Osteoblast (primary cell): ENCODE results near the gene CXCL6. TPM values are rescaled to one million over a fixed set of nuclear protein-coding genes. Genes with fewer than 3 reads are reported as not detected.
A peak's percentile ranks its signal among the peaks of the same experiment; 100 is the strongest.

Source experiments
- DNase-seq: peaks from one replicate; pipeline ENCODE4 v3.0.0; 2011; ENCODE audit warnings: low spot score, mixed read lengths; ENCODE audit not compliant: insufficient read length; ENCODE audit errors: missing footprints
- H2AFZ ChIP-seq: 2 replicates; pipeline ENCODE4 v1.6.0; 2011; ENCODE audit warnings: mild to moderate bottlenecking, low read length
- H3K27ac ChIP-seq: 2 replicates; pipeline ENCODE4 v1.5.1; 2011; ENCODE audit warnings: mild to moderate bottlenecking, low read depth, low read length, moderate library complexity
- H3K27me3 ChIP-seq: 2 replicates; pipeline ENCODE4 v1.6.0; 2012; ENCODE audit warnings: mild to moderate bottlenecking, control low read depth, inconsistent platforms, low read length, moderate library complexity; ENCODE audit not compliant: insufficient read depth
- H3K36me3 ChIP-seq: 2 replicates; pipeline ENCODE4 v1.5.1; 2011; ENCODE audit warnings: mild to moderate bottlenecking, low read length, control low read depth, moderate library complexity; ENCODE audit not compliant: insufficient read depth
- H3K4me1 ChIP-seq: 2 replicates; pipeline ENCODE4 v1.5.1; 2011; ENCODE audit warnings: mild to moderate bottlenecking, low read length, control low read depth, moderate library complexity; ENCODE audit not compliant: insufficient read depth
- H3K4me2 ChIP-seq: 2 replicates; pipeline ENCODE4 v1.6.0; 2011; ENCODE audit warnings: mild to moderate bottlenecking, low read length; ENCODE audit not compliant: insufficient read depth
- H3K4me3 ChIP-seq: fragments of 200-600 bp; sonication (generic); 3 replicates; pipeline ENCODE4 v1.5.1; 2012; ENCODE audit warnings: mild to moderate bottlenecking, low read length, inconsistent platforms; ENCODE audit not compliant: insufficient read depth
- H3K79me2 ChIP-seq: 2 replicates; pipeline ENCODE4 v1.6.0; 2012; ENCODE audit warnings: mild to moderate bottlenecking, low read length, control low read depth, inconsistent platforms; ENCODE audit not compliant: insufficient read depth
- H3K9me3 ChIP-seq: 2 replicates; pipeline ENCODE4 v1.5.1; 2011; ENCODE audit warnings: low read depth, low read length, control low read depth
- H4K20me1 ChIP-seq: 2 replicates; pipeline ENCODE4 v1.6.0; 2012; ENCODE audit warnings: mild to moderate bottlenecking, low read length, control low read depth; ENCODE audit not compliant: insufficient read depth
- total RNA-seq: library from RNA; depleted of rRNA; stranded (reverse); fragments of >200 nt; gene quantifications from 2 replicates; pipeline ENCODE4 v1.2.3, GENCODE V29; 2012
- TF ChIP-seq, protein P1 (sequence below): IDR thresholded peaks from 2 replicates; pipeline ENCODE4 v1.5.1; 2011; ENCODE audit warnings: mild to moderate bottlenecking, low read depth, low read length, moderate library complexity; ENCODE audit errors: extremely low read depth

The CXCL6 gene
- total RNA-seq, 1 donor: 1.1 TPM

DNA sequence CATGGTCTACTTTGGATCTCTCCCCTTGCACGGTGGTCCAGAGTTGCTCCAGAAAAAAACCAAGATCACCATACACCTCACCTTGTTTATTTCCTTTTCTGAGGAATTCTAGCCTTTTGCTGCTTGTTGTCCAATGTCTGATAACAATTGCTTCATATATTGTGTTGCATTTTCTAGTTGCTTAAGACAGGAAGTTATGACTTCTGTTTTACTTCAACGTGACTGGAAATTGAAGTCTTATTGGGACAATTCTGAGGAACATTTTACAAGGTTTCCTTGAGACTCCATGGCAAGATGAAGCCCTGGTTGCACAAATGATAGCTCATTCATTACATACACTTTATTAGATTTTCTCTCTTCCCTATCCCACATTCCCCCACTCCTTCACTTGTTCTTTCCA is 37.9 kb downstream of the CXCL6 start:
- Histone ChIP-seq H4K20me1 (no peaks in the 10 kb centered on the region), H3K36me3 (no peaks in the 10 kb centered on the region), H3K4me3 (no peak overlapping the region), H3K4me1 (peaks cover 7% of the 10 kb centered on the region), H3K27ac (no peak overlapping the region), H3K27me3 (no peaks in the 10 kb centered on the region), H3K4me2 (no peak overlapping the region), H3K79me2 (no peaks in the 10 kb centered on the region), H2AFZ (no peak overlapping the region), H3K9me3 (no peaks in the 10 kb centered on the region)
- DNase-seq: no peak
- TF ChIP-seq, protein P1, sequence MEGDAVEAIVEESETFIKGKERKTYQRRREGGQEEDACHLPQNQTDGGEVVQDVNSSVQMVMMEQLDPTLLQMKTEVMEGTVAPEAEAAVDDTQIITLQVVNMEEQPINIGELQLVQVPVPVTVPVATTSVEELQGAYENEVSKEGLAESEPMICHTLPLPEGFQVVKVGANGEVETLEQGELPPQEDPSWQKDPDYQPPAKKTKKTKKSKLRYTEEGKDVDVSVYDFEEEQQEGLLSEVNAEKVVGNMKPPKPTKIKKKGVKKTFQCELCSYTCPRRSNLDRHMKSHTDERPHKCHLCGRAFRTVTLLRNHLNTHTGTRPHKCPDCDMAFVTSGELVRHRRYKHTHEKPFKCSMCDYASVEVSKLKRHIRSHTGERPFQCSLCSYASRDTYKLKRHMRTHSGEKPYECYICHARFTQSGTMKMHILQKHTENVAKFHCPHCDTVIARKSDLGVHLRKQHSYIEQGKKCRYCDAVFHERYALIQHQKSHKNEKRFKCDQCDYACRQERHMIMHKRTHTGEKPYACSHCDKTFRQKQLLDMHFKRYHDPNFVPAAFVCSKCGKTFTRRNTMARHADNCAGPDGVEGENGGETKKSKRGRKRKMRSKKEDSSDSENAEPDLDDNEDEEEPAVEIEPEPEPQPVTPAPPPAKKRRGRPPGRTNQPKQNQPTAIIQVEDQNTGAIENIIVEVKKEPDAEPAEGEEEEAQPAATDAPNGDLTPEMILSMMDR: no peak

DNA sequence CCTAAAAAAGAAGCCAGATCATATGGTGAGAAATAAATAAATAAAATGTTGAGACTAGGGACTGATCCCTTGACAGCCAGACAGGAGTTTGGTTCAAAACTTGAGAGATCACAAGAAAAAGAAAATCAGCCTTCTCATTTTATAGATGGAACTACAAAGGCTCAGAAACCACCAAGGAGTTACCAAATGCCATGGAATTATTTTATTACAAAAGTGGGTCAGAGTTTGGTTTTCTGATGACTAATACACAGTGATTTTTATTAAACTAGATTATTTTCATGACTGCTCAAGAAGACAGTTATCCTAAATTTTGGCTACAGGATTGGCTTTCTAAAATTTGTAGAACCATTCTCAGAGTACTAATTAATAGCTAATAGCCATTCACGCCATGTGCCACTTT is 38.9 kb downstream of the CXCL6 start:
- TF ChIP-seq, protein P1: no peak
- Histone ChIP-seq H3K4me3 (no peak overlapping the region), H4K20me1 (no peaks in the 10 kb centered on the region), H2AFZ (no peak overlapping the region), H3K27ac (no peak overlapping the region), H3K27me3 (no peaks in the 10 kb centered on the region), H3K9me3 (no peaks in the 10 kb centered on the region), H3K4me1 (no peaks in the 10 kb centered on the region), H3K4me2 (no peak overlapping the region), H3K36me3 (no peaks in the 10 kb centered on the region), H3K79me2 (no peaks in the 10 kb centered on the region)
- DNase-seq: no peak

DNA sequence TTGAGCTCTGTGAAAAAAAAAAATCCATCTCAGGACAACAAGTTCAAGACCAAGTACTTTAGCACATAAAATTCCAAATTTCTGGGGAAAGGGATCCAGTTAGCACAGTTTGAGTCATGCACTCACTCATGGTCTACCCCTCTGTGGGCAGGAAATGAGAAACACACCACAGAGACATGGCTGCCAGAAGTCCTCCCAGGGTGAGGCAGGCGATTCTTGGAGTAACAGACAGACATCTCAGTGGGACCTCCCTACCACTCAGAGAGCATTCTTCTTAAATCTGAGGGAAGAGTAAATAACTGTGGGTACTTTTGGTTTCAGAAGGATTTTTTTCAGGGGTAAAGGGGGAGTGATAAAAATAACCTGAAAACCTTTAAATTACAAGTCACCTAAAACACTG is 46.8 kb downstream of the CXCL6 start:
- TF ChIP-seq, protein P1: no peak
- H3K9me3 ChIP-seq: no peaks in the 10 kb centered on the region
- H3K4me3 ChIP-seq: no peak overlapping the region
- H3K36me3 ChIP-seq: no peaks in the 10 kb centered on the region
- no peak overlapping the region for H2AFZ ChIP-seq
- H3K27me3 ChIP-seq: no peaks in the 10 kb centered on the region
- peak overlapping the region; percentile 1 for H3K27ac ChIP-seq
- no peaks in the 10 kb centered on the region for H4K20me1 ChIP-seq
- no peak for DNase-seq
- peaks cover 21% of the 10 kb centered on the region for H3K4me1 ChIP-seq
- no peaks in the 10 kb centered on the region for H3K79me2 ChIP-seq
- H3K4me2 ChIP-seq: peak overlapping the region; percentile 40

DNA sequence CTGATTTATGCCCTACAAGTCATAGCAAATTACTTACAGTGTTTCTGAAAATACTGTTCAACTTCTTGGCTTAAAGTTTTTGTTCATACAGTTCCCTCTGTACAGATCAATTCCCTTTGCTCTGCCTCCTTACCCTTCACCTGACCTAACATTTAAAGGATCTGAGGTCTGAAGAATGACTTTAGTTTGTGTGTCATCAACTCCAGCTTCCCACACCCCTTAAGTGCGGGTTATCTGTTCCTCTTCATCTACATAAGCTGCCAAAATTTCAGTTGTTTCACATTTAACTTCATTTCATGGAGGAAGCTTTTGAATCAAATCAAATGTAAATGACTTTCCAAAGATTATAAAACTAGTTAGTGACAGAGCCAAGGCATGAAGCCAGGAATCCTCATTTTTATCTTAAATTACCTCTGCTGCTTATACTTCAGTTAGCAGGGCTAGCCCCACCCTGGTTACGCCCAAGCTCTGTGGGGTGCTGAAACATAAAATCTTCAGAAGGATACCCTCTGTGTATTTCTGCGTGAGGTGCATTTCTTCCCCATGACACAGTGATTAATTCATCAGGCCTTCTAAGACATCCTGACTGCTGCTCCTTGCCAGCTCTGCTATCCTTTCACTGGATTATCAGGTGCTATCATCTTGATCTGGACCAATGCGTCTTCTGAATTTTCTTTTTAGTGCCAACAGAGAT is 49.2 kb downstream of the CXCL6 start:
- Histone ChIP-seq H3K4me2 (no peak overlapping the region), H3K9me3 (no peaks in the 10 kb centered on the region), H3K36me3 (no peaks in the 10 kb centered on the region), H2AFZ (no peak overlapping the region), H3K4me3 (no peak overlapping the region), H3K4me1 (peaks cover 21% of the 10 kb centered on the region), H3K79me2 (no peaks in the 10 kb centered on the region), H4K20me1 (no peaks in the 10 kb centered on the region), H3K27ac (no peak overlapping the region), H3K27me3 (no peaks in the 10 kb centered on the region)
- TF ChIP-seq, protein P1: no peak
- no peak for DNase-seq

Other genes starting within 250 kb of the CXCL6 start
- not detected in 2 replicates for gene RASSF6, start 216.2 kb upstream of the CXCL6 start, total RNA-seq
- gene CXCL8, start 96.1 kb upstream of the CXCL6 start, total RNA-seq: 1.5 and 5.8 TPM in 2 replicates
- not detected in 2 replicates for gene PF4V1, start 16.6 kb downstream of the CXCL6 start, total RNA-seq
- 0.29 and 4.7 TPM in 2 replicates for gene CXCL1, start 32.7 kb downstream of the CXCL6 start, total RNA-seq
- gene PF4, start 145.3 kb downstream of the CXCL6 start, total RNA-seq: not detected in 2 replicates
- 0.36 TPM in 1 of 2 replicates, not detected in the other for gene PPBP, start 151.5 kb downstream of the CXCL6 start, total RNA-seq
- under 0.01 TPM in 1 of 2 replicates, not detected in the other for gene CXCL5, start 162.0 kb downstream of the CXCL6 start, total RNA-seq
- gene CXCL3, start 202.0 kb downstream of the CXCL6 start, total RNA-seq: 0.36 TPM in 1 of 2 replicates, not detected in the other